DND-41 (cell line): ENCODE data around the gene FGB.

Experiments used
- ATAC-seq: fragments of 200-7000 bp; cut with Tn5 transposase; 3 replicates; pipeline ENCODE4 v1.9.1; 2021; ENCODE audit warnings: low read depth; ENCODE audit not compliant: insufficient read depth
- DNase-seq: peaks from one replicate; pipeline ENCODE4 v3.0.0-alpha.2; 2020
- H2AFZ ChIP-seq: 2 replicates; pipeline ENCODE4 v1.6.0; 2012; ENCODE audit warnings: low read depth, low read length
- H3K27ac ChIP-seq: 2 replicates; pipeline ENCODE4 v1.5.1; 2012; ENCODE audit warnings: low read length, inconsistent platforms
- H3K27me3 ChIP-seq: fragments of 200-600 bp; sonication (generic); 2 replicates; pipeline ENCODE4 v1.6.0; 2012; ENCODE audit warnings: low read length, mild to moderate bottlenecking, inconsistent platforms; ENCODE audit not compliant: insufficient read depth, poor library complexity
- H3K36me3 ChIP-seq: 2 replicates; pipeline ENCODE4 v1.5.1; 2012; ENCODE audit warnings: low read length, inconsistent platforms; ENCODE audit not compliant: insufficient read depth
- H3K4me1 ChIP-seq: 2 replicates; pipeline ENCODE4 v1.5.1; 2012; ENCODE audit warnings: mild to moderate bottlenecking, low read length; ENCODE audit not compliant: insufficient read depth
- H3K4me2 ChIP-seq: 2 replicates; pipeline ENCODE4 v1.6.0; 2012; ENCODE audit warnings: mild to moderate bottlenecking, moderate library complexity, low read length, inconsistent platforms; ENCODE audit not compliant: insufficient read depth
- H3K4me3 ChIP-seq, 2 experiments: fragments of 200-600 bp in 1 of 2; shearing (Covaris generic) in 1 of 2; 2 replicates each; pipeline ENCODE4 v1.5.1; 2012 to 2016; ENCODE audit warnings: inconsistent platforms in 2 of 2, low read length in 2 of 2, mild to moderate bottlenecking in 2 of 2, low read depth in 1 of 2, moderate library complexity in 1 of 2
- H3K79me2 ChIP-seq: 2 replicates; pipeline ENCODE4 v1.6.0; 2012; ENCODE audit warnings: low read length, inconsistent platforms; ENCODE audit not compliant: insufficient read depth
- H3K9ac ChIP-seq: 2 replicates; pipeline ENCODE4 v1.6.0; 2012; ENCODE audit warnings: low read depth, mild to moderate bottlenecking, inconsistent platforms, low read length, moderate library complexity
- H3K9me3 ChIP-seq: 2 replicates; pipeline ENCODE4 v1.5.1; 2012; ENCODE audit warnings: low read length, moderate library complexity, mild to moderate bottlenecking, inconsistent platforms; ENCODE audit not compliant: insufficient read depth, severe bottlenecking
- H4K20me1 ChIP-seq: 2 replicates; pipeline ENCODE4 v1.6.0; 2012; ENCODE audit warnings: low read length; ENCODE audit not compliant: insufficient read depth
- CTCF ChIP-seq: IDR thresholded peaks from 2 replicates; pipeline ENCODE4 v1.5.1; 2012; ENCODE audit warnings: borderline replicate concordance, low read length, moderate library complexity, mild to moderate bottlenecking; ENCODE audit not compliant: poor library complexity, severe bottlenecking; ENCODE audit errors: extremely low read depth
- EZH2 ChIP-seq: IDR thresholded peaks from 3 replicates; pipeline ENCODE4 v1.6.1; 2012; ENCODE audit warnings: borderline replicate concordance, low read depth, mild to moderate bottlenecking, moderate library complexity, low read length, inconsistent platforms; ENCODE audit not compliant: severe bottlenecking

Gene FGB

DNA sequence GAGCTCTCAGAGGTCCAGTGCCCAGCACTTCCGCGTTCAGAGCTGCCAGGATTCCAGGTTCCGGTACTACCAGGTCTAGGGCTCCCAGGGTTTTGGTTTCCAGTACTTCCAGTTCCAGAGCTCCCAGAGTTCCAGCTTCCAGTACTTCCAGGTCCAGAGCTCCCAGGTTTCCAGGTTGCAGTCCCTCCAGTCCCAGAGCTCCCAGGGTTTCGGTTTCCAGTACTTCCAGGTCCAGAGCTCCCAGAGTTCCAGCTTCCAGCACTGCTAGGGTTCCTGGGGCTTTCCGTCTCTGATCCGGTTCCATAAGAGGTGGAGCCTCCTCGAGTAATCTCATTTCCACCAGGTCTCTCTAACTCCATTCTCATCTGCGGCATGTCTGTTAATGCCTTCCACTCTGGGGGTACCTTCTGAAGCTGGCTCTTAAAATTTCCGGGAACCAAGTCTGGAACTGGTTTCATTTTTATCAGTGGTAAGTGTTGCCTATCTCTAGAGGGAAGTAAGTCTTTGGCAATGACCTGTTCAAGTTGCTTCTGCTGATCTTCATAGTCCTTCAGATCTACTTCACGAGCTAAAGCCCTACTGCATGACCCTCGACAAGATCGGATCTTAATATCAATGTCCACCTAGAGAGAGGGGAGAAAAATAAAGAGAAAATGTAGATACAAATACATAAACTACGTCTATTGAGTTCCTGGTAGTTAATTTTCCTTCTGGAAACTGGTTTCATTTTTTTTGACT, 23.7 kb downstream of the FGB start:
- H3K79me2 ChIP-seq = no peaks in the 10 kb centered on the region
- H3K4me3 ChIP-seq = no peak overlapping the region
- no peaks in the 10 kb centered on the region for H3K4me1 ChIP-seq
- no peak overlapping the region for H3K4me2 ChIP-seq
- peaks cover 17% of the 10 kb centered on the region for H3K27me3 ChIP-seq
- no peak overlapping the region for H3K9ac ChIP-seq
- H3K9me3 ChIP-seq = no peaks in the 10 kb centered on the region
- no peak overlapping the region for H3K27ac ChIP-seq
- H2AFZ ChIP-seq = no peak overlapping the region
- no peaks in the 10 kb centered on the region for H3K36me3 ChIP-seq
- TF ChIP-seq EZH2 = no peak
- no peak for TF ChIP-seq CTCF
- ATAC-seq = no peak
- H4K20me1 ChIP-seq = no peaks in the 10 kb centered on the region
- DNase-seq = no peak

- Histone ChIP-seq H3K27ac (no peak overlapping the region), H3K4me3 (no peak overlapping the region), H3K9me3 (no peaks in the 10 kb centered on the region), H3K36me3 (no peaks in the 10 kb centered on the region), H3K9ac (no peak overlapping the region), H3K4me2 (no peak overlapping the region), H2AFZ (no peak overlapping the region), H3K27me3 (peaks cover 12% of the 10 kb centered on the region), H3K79me2 (no peaks in the 10 kb centered on the region), H3K4me1 (no peaks in the 10 kb centered on the region), H4K20me1 (no peaks in the 10 kb centered on the region)
- TF ChIP-seq EZH2 = no peak
- no peak for TF ChIP-seq CTCF
- DNase-seq (no peak), ATAC-seq (no peak)
Measured at GRCh38 chr4:154588198-154588597, 25.4 kb downstream of the FGB start.

DNA sequence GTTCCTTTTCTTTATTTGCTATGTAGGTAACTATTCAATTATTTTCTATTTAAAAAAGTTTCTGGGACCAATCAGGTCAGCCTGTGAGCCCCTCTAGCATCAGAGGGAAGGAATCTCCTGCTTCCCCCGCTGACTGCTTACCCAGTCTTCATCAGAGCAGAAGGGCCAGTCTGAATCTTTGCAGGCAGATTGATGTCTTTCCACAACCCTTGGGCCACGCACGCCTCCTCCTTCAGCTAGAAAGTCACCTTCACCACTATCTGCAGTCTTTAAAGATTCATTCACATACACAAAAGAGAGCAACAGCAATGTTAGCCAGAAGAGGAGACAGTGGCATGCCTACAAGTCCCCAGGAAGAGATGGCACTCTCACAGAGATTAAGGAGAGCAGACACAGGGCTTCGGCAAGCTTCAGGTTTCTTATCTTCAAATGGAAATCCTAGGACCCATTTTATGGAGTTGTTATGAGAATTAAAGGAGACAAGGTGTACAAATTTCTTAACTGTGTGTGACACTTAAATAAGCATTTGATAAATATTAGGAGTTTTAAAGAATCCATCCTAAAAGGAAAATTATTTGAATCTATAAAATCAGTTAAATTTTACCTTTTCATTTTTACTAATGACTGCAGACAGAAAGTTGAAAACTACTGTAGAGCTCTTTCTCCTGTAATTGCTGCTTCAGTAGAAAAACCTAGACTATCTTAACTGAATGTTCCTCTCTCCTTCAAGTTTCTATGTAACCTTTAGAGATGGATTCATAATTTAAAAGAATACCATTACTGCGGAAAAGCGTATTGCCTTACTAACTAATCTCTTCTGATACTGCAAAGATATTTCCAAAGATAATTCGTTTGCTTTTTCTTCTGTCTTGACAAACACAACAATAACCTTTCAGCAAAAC, 26.7 kb downstream of the FGB start:
- H3K27me3 ChIP-seq = peaks cover 15% of the 10 kb centered on the region
- TF ChIP-seq CTCF (no peak), EZH2 (no peak)
- no peak overlapping the region for H3K27ac ChIP-seq
- no peak overlapping the region for H2AFZ ChIP-seq
- no peaks in the 10 kb centered on the region for H3K36me3 ChIP-seq
- ATAC-seq (no peak), DNase-seq (no peak)
- no peaks in the 10 kb centered on the region for H3K9me3 ChIP-seq
- no peaks in the 10 kb centered on the region for H3K79me2 ChIP-seq
- no peaks in the 10 kb centered on the region for H4K20me1 ChIP-seq
- no peaks in the 10 kb centered on the region for H3K4me1 ChIP-seq
- no peak overlapping the region for H3K9ac ChIP-seq
- no peak overlapping the region for H3K4me3 ChIP-seq
- no peak overlapping the region for H3K4me2 ChIP-seq
